Raji (cell line): Measurements from ENCODE around the gene IRF1.
A peak's percentile ranks its signal among the peaks of the same experiment; 100 is the strongest.

Source experiments
- POLR2A ChIP-seq: IDR thresholded peaks from 2 replicates; pipeline ENCODE4 v1.6.1; 2011; ENCODE audit warnings: low read depth, low read length, control low read depth; ENCODE audit not compliant: insufficient read depth

Gene IRF1

DNA sequence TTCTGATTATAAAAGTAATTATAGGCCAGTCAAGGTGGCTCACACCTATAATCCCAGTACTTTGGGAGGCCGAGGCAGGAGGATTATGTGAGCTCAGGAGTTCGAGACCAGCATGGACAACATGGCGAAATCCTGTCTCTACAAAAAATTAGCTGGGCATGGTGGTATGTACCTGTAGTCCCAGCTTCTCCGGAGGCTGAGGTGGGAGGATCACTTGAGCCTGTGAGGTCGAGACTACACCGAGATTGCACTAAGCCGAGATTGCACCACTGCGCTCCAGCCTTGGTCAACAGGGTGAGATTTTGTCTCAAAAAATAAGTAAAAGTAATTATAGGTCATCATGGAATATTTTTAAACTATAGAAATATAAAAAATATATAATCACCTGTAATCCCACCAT, 18.1 kb downstream of the IRF1 start:
- no peak for TF ChIP-seq POLR2A

- no peak for TF ChIP-seq POLR2A
Observed at GRCh38 chr5:132471944-132472343, 18.6 kb downstream of the IRF1 start.

DNA sequence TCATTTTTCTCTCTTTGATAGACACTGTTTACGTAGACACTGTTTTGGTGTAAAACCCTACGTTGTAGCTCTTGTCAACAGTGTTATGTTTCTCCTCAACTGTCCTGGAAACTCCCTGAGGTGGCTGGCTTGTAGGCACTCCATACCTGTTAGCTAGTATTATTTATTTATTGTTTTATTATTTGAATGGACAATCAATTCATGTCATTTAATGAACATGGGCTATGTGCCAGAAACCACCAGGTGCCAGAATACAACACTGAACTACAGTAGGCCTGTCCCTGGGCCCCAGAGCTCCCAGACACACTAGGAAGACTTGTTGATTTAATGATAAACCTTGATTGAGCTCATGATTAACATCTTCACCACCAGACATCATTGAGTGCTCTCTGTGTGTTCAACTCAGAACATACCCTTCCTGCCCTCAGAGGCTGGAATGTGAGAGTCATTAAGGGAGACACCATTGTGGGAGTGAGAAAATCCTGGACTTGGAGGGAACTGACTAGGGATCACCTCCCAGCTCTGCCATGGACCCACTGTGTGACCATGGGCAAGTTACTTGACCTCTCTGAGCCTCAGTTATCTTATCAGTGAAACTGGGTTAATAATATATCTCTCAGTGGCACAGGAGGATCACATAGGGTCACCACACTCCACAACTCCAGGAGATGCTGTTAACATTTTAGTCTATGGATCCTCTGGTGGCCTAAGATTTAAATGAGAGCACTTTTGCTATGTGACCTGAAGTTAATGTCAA, 19.2 kb downstream of the IRF1 start:
- no peak for TF ChIP-seq POLR2A

DNA sequence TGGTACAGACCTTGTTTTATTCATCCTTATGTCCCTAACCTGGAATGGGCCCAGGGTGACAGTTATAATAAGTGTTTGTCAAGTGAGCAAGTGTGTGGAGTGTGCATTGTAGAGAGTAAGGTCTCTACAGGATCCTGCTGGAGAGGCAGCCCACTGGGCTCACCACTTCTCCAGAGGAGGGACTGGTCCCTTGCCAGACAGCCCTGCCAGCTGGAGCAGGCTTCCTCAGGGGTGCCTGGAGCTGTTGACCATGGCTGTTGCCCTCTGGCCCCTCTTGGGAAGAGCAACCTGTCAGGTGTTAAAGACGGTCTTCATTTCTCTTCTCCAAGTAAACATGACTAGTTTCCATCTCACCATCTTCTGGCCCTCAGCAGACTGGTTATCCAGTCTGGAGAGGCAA, 20.0 kb downstream of the IRF1 start:
- no peak for TF ChIP-seq POLR2A

- TF ChIP-seq POLR2A, result no peak
Observed at GRCh38 chr5:132470010-132470392, 20.6 kb downstream of the IRF1 start.

- TF ChIP-seq POLR2A, result no peak
Observed at GRCh38 chr5:132469380-132470009, 21.1 kb downstream of the IRF1 start.

GRCh38 chr5:132468656-132469379, 21.8 kb downstream of the IRF1 start:
- no peak for TF ChIP-seq POLR2A

DNA sequence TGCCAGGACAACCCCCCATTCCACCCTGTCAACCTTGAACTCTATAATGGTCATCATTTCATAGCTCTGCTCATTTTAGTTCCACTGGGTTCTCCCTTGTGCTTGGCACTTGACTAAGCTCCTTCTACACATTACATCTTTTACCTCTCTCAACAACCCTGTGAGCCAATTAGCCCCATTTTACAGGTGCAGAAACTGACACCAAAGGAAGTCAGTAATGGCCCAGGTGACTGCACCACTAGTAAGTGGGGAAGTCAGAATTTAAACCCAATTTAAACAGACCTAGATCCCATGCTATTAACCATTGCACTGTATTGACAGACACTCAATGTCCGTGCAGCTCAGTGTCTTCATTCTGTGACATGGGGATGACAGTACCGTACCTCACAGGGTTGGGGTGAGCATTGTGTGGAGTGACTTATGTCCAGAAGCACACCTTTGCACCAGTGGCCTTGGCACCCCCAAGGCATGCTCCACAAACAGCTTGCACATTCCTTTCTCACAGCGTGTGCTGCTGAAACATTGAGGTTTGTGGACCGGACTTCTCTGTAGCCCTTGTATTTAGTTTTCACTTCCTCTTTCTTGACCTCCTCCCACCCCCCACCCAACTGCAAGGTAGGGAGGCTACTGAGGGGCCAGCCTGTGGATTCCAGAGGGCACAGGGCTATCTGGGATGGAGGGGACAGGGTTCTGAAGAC, 23.1 kb downstream of the IRF1 start:
- 0 out of 2 replicates have a peak, but pooled peaks have one; percentile 13 for TF ChIP-seq POLR2A

DNA sequence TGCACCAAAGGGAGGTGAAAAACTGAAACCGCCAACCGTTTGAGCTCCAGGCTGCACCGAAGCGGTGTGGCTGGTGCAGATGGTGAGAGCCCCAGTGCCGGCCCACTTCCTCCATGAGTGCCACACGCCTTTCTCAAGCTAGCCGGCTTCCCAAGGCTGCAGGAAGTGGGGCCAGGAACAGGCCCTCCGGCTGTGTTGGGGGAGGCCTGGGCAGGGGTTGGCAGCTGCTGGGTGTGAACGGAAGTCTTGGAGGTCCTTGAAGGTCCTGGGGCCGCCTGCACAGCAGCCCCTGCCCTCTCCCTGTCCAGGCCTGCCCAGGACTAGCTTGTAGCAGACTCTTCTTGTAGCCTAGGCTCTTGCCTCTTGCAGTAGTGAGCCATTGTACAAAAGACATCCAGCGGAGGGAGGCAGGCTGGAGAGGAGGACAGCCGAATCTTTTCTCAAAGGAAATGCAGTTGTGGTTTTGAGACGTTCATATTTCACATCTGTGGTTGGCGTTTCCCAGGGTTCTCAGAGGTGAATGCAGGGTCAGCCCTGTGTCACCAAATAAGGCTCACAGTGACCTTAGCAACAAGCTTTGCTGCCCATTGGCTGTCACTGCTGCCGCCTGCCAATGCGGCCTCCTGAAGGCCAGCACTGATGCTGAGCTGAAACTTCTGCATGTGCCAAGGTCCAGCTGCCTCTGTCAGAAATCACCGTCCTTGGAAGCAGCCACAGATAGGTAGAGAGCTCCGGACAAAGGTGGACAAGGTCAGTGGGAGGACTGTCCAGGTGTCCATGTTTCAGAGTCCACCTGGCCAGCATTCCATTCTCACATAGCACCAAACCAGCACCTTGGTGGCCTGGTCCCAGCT, 23.9 kb downstream of the IRF1 start:
- no peak; the same call in 1 of the 2 replicates for TF ChIP-seq POLR2A

GRCh38 chr5:132465059-132465707, 25.4 kb downstream of the IRF1 start:
- TF ChIP-seq POLR2A, result no peak

GRCh38 chr5:132464156-132464939, 26.2 kb downstream of the IRF1 start:
- no peak for TF ChIP-seq POLR2A

GRCh38 chr5:132463811-132464155, 26.8 kb downstream of the IRF1 start:
- no peak for TF ChIP-seq POLR2A
